Activated naive CD4-positive, alpha-beta T cell (primary cell): ENCODE measurements around the gene TMEM212.

Source experiments
- DNase-seq, 4 experiments: peaks; one replicate each; lab custom pipeline; 2025; lab: John Stamatoyannopoulos, UW

Gene TMEM212

GRCh38 chr3:171834461-171834801 is 8.7 kb upstream of the TMEM212 start:
- DNase-seq, result no peak

GRCh38 chr3:171835116-171835515 is 8.0 kb upstream of the TMEM212 start:
- DNase-seq, result no peak

- DNase-seq, result no peak
These were observed 7.5 kb upstream of the TMEM212 start for GRCh38 chr3:171835613-171836012.

- no peak for DNase-seq
These were observed 6.3 kb upstream of the TMEM212 start for GRCh38 chr3:171836855-171837254.

GRCh38 chr3:171837698-171838097 is 5.5 kb upstream of the TMEM212 start:
- DNase-seq, result no peak

GRCh38 chr3:171838218-171838720 is 4.9 kb upstream of the TMEM212 start:
- DNase-seq, result no peak

GRCh38 chr3:171839270-171839669 is 3.9 kb upstream of the TMEM212 start:
- DNase-seq, result no peak

- DNase-seq, result no peak
These were observed 2.7 kb upstream of the TMEM212 start for GRCh38 chr3:171840445-171840810.

- no peak for DNase-seq
These were observed 2.1 kb upstream of the TMEM212 start for GRCh38 chr3:171840811-171841619.

- no peak for DNase-seq
These were observed 1.5 kb upstream of the TMEM212 start for GRCh38 chr3:171841620-171842000.

- DNase-seq, result no peak
These were observed 1.7 kb downstream of the TMEM212 start for GRCh38 chr3:171844873-171845272.

- no peak for DNase-seq
These were observed 2.5 kb downstream of the TMEM212 start for GRCh38 chr3:171845481-171846284.

GRCh38 chr3:171846597-171846996 is 3.4 kb downstream of the TMEM212 start:
- DNase-seq, result no peak

GRCh38 chr3:171847133-171847532 is 4.0 kb downstream of the TMEM212 start:
- DNase-seq, result no peak

- DNase-seq, result no peak
These were observed 4.6 kb downstream of the TMEM212 start for GRCh38 chr3:171847595-171848259.

GRCh38 chr3:171849617-171850319 is 6.6 kb downstream of the TMEM212 start:
- DNase-seq, result no peak

- DNase-seq, result no peak
These were observed 7.3 kb downstream of the TMEM212 start for GRCh38 chr3:171850320-171850959.

- no peak for DNase-seq
These were observed 8.0 kb downstream of the TMEM212 start for GRCh38 chr3:171850960-171851659.

- no peak for DNase-seq
These were observed 8.5 kb downstream of the TMEM212 start for GRCh38 chr3:171851660-171852058.

GRCh38 chr3:171854649-171855305 is 11.6 kb downstream of the TMEM212 start:
- no peak for DNase-seq
